Heart left ventricle (tissue), 16 donors: ENCODE results near the gene HLCS. TPM values are rescaled to one million over a fixed set of nuclear protein-coding genes. Genes with fewer than 3 reads are reported as not detected.

Experiments used
- ATAC-seq, 4 donors: fragments of 200-7000 bp; cut with Tn5 transposase; one replicate each; pipeline ENCODE4 v1.9.1; 2020 to 2022; ENCODE audit warnings: moderate library complexity in 4 of 4, mild to moderate bottlenecking in 3 of 4, moderate number of reproducible peaks in 1 of 4
- DNase-seq, 5 donors: peaks; one replicate each; pipeline ENCODE4 v3.0.0-alpha.2; 2020
- H3K27ac ChIP-seq, 12 donors: fragments of 200-600 bp; sonication (generic) in 4 of 12; one replicate each; pipeline versions ENCODE4 v1.5.0 to v1.8.0; 2016 to 2022; ENCODE audit warnings: mild to moderate bottlenecking in 2 of 12
- H3K27me3 ChIP-seq, 9 donors: fragments of 200-600 bp; sonication (generic) in 2 of 9; one replicate each; pipeline versions ENCODE4 v1.5.1 to v1.8.0; 2016 to 2022; ENCODE audit warnings: mild to moderate bottlenecking in 3 of 9
- H3K36me3 ChIP-seq, 9 donors: fragments of 200-600 bp; sonication (generic) in 2 of 9; one replicate each; pipeline versions ENCODE4 v1.5.0 to v1.8.0; 2018 to 2022; ENCODE audit warnings: mild to moderate bottlenecking in 2 of 9
- H3K4me1 ChIP-seq, 12 donors: fragments of 200-600 bp; sonication (generic) in 4 of 12; one replicate each; pipeline versions ENCODE4 v1.5.0 to v1.8.0; 2016 to 2022; ENCODE audit warnings: mild to moderate bottlenecking in 3 of 12
- H3K4me3 ChIP-seq, 12 donors: fragments of 200-600 bp; sonication (generic) in 4 of 12; one replicate each; pipeline versions ENCODE4 v1.5.0 to v1.8.0; 2017 to 2022; ENCODE audit warnings: mild to moderate bottlenecking in 9 of 12, moderate library complexity in 4 of 12
- H3K9me3 ChIP-seq, 12 donors: fragments of 200-600 bp; sonication (generic) in 4 of 12; one replicate each; pipeline versions ENCODE4 v1.5.0 to v1.8.0; 2016 to 2022; ENCODE audit warnings: mild to moderate bottlenecking in 1 of 12
- POLR2A ChIP-seq, 2 donors: fragments of 450-650 bp; IDR thresholded peaks; one replicate each; pipeline ENCODE4 v1.6.1; 2017; ENCODE audit warnings: antibody characterized with exemption in 2 of 2, mild to moderate bottlenecking in 2 of 2, moderate library complexity in 2 of 2
- WGBS, 4 donors: extraction: QIAGEN DNeasy Blood & Tissue Kit in 2 of 4; methylation state at CpG; one replicate each; pipeline versions ENCODE4 v1.1.5 to v1.1.7; 2013 to 2018; 5-methylcytosine and 5-hydroxymethylcytosine counted together
- intact Hi-C, 10 donors: fragments of 100-400 bp; cut with DNase I; formaldehyde crosslinking; loops; one replicate each; pipeline versions ENCODE4 v1.11.1 to v1.14.2; 2022
- polyA plus RNA-seq, 2 donors: library from polyadenylated mRNA; stranded (reverse); fragments of 200-250 nt; gene quantifications; one replicate each; pipeline ENCODE4 v1.2.3, GENCODE V29; 2013
- total RNA-seq, 9 donors: library from RNA; depleted of rRNA in 2 of 9; stranded (reverse); fragments of >200 nt in 2 of 9; fragmentation: NEBNext Ultra II Directional in 3 of 9; extraction: Animal tissue kit (Norgen Biotek cat#: 25700) in 3 of 9; gene quantifications; one replicate each; pipeline versions ENCODE4 v1.1.0 to v1.2.4, GENCODE V29; 2016 to 2023
- TF ChIP-seq, protein P1 (sequence below), 12 donors: fragments of 200-600 bp; sonication (generic) in 4 of 12; IDR thresholded peaks; one replicate each; pipeline versions ENCODE4 v1.5.0 to v1.8.0; 2018 to 2022; ENCODE audit warnings: antibody characterized with exemption in 12 of 12, mild to moderate bottlenecking in 5 of 12
- donor health status: ischemic (EF 13 %, LVEDD 7.1; RV severe dilation, severe dysfunction).
- donor health status: healthy with polysubstance abuse.
- donor health status: DM: no; HTN: yes; CAD: no.
- donor health status: DM: no; HTN: no; CAD: no.
- donor health status: ischemic (EF 25% LVEDD 6.9; RV normal size, moderate dysfunction).
- donor health status: ischemic (EF 25% LVEDD 5.7; RV mildly dilated, moderate dysfunction).
- donor health status: healthy.
- donor health status: DM: yes; HTN: yes; CAD: no.
- donor health status: ischemic (EF 35%, LVEDD 5.7; RV mildly dilated, moderate dysfunction).
- donor health status: nonischemic (EF 11% LVEDD 7.7; RV severe dilation, severe dysfunction).
- donor health status: DM: yes; HTN: yes; CAD: no.
- donor health status: PGD.
- donor health status: ischemic (EF 29% LVEDD 5.4; RV normal size, mild dysfunction).
- donor health status: nonischemic (EF 23%, LVEDD 6.1; RV moderate dilation, normal function).

The HLCS gene
- total and polyA plus RNA-seq, 11 donors, result 1.8 to 15.2 (median 6.2) TPM

DNA sequence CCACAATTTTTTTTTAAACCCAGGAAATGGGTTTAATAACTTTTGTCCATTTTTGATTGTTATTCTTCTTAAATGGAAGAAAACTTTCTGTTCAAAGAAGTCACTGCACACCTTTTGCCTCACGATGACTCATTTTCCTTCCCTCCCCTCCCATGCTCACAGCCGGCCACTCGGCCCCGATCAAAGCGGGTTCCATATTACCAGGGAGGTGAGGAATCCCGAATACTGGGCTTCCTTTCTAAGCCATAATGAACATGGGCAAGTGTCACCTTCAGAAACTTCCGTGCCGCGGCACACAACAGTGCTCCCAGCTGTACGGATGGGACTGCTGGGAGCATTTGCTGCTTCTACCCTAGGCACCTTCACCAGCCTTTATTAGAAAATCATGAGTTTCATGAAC, 121.4 kb downstream of the HLCS start:
- Histone ChIP-seq H3K4me1 (peaks cover 0 to 5% (median 0%) of the 10 kb centered on the region in 12 donors), H3K4me3 (no peak overlapping the region), H3K27me3 (no peaks in the 10 kb centered on the region), H3K27ac (no peak overlapping the region), H3K9me3 (no peaks in the 10 kb centered on the region), H3K36me3 (no peaks in the 10 kb centered on the region)
- TF ChIP-seq, protein P1, sequence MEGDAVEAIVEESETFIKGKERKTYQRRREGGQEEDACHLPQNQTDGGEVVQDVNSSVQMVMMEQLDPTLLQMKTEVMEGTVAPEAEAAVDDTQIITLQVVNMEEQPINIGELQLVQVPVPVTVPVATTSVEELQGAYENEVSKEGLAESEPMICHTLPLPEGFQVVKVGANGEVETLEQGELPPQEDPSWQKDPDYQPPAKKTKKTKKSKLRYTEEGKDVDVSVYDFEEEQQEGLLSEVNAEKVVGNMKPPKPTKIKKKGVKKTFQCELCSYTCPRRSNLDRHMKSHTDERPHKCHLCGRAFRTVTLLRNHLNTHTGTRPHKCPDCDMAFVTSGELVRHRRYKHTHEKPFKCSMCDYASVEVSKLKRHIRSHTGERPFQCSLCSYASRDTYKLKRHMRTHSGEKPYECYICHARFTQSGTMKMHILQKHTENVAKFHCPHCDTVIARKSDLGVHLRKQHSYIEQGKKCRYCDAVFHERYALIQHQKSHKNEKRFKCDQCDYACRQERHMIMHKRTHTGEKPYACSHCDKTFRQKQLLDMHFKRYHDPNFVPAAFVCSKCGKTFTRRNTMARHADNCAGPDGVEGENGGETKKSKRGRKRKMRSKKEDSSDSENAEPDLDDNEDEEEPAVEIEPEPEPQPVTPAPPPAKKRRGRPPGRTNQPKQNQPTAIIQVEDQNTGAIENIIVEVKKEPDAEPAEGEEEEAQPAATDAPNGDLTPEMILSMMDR (IDR thresholded peaks at IDR 0.05), result no peak
- no peak for TF ChIP-seq POLR2A (IDR thresholded peaks at IDR 0.05)
- ATAC-seq, result no peak
- intact Hi-C loops, result no loop called here
- DNase-seq, result no peak
- WGBS, 4 donors, result 91 to 97% (median 93%) methylated on average over 10 of the region's 10 CpGs

GRCh38 chr21:36841866-36842265, 124.6 kb downstream of the HLCS start:
- intact Hi-C loops, result no loop called here
- H3K4me3 ChIP-seq, result no peak overlapping the region
- no peaks in the 10 kb centered on the region for H3K9me3 ChIP-seq
- H3K27ac ChIP-seq, result no peak overlapping the region
- 92 to 97% (median 95%) methylated on average over 3 of the region's 3 CpGs for WGBS, 4 donors
- H3K4me1 ChIP-seq, result peaks cover 0 to 8% (median 0%) of the 10 kb centered on the region in 12 donors
- no peaks in the 10 kb centered on the region for H3K36me3 ChIP-seq
- ATAC-seq, result no peak
- no peak for TF ChIP-seq POLR2A (IDR thresholded peaks at IDR 0.05)
- TF ChIP-seq, protein P1 (IDR thresholded peaks at IDR 0.05), result no peak
- H3K27me3 ChIP-seq, result no peaks in the 10 kb centered on the region
- no peak for DNase-seq

DNA sequence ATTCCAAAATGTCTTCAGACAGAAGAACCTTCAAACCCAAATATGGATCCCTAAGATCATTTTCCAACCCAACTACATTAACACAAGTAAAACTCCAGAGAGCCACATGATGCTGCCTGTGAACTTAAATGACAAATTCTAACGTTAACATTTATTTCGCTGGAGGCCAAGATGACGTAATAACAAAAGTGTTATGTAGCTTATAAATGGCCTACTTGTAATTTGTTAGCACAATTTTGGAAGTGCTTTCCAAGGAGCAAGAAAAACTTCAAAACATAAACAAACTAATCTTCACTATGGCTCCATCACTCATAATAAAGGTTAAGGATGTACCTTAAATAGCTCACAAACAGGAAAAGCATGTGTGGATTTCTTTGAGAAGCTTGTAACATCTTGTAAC, 126.7 kb downstream of the HLCS start:
- TF ChIP-seq, protein P1 (IDR thresholded peaks at IDR 0.05), result no peak
- TF ChIP-seq POLR2A (IDR thresholded peaks at IDR 0.05), result no peak
- Histone ChIP-seq H3K4me3 (no peak overlapping the region), H3K27me3 (no peaks in the 10 kb centered on the region), H3K4me1 (peaks cover 0 to 16% (median 0%) of the 10 kb centered on the region in 12 donors), H3K27ac (no peak overlapping the region), H3K9me3 (no peaks in the 10 kb centered on the region), H3K36me3 (no peaks in the 10 kb centered on the region)
- intact Hi-C loops, result loop anchor here in 1 of 10 donors (5.0 kb wide), 1 partner anchor 67 kb away; no protein-coding TSS in a partner anchor
- WGBS, 4 donors, result 87 to 91% (median 91%) methylated on average over 3 of the region's 3 CpGs
- ATAC-seq, result no peak
- no peak for DNase-seq

GRCh38 chr21:36839123-36839522, 127.3 kb downstream of the HLCS start:
- 71 to 83% (median 80%) methylated on average over 6 of the region's 6 CpGs for WGBS, 4 donors
- no peaks in the 10 kb centered on the region for H3K27me3 ChIP-seq
- no peaks in the 10 kb centered on the region for H3K36me3 ChIP-seq
- H3K27ac ChIP-seq, result no peak overlapping the region
- no peak for DNase-seq
- no peaks in the 10 kb centered on the region for H3K9me3 ChIP-seq
- ATAC-seq, result no peak
- H3K4me1 ChIP-seq, result peaks cover 0 to 16% (median 0%) of the 10 kb centered on the region in 12 donors
- intact Hi-C loops, result loop anchor here in 1 of 10 donors (5.0 kb wide), 1 partner anchor 67 kb away; no protein-coding TSS in a partner anchor
- H3K4me3 ChIP-seq, result no peak overlapping the region
- TF ChIP-seq POLR2A (IDR thresholded peaks at IDR 0.05), result no peak
- TF ChIP-seq, protein P1 (IDR thresholded peaks at IDR 0.05), result no peak
